Calu3 (cell line): Measurements from ENCODE around the gene MKNK1. TPM values are rescaled to one million over a fixed set of nuclear protein-coding genes. Genes with fewer than 3 reads are reported as not detected.

Experiments
- BruUV-seq: library from RNA; stranded (reverse); fragments of 400-500 nt; replicated peaks from 2 replicates; lab custom pipeline; 2021; lab: Mats Ljungman, UMichigan
- CTCF ChIA-PET: fragments of 300-600 bp; sonication (Branson Sonifier 250); formaldehyde crosslinking; loops from one replicate; lab custom pipeline; 2022; ENCODE audit warnings: antibody characterized with exemption; lab: Charles Lee
- DNase-seq: peaks from one replicate; pipeline ENCODE4 v3.0.0; 2022
- H3K27ac Mint-ChIP-seq: one replicate; pipeline ENCODE4 v1.8.0; 2022; ENCODE audit warnings: mixed read lengths; ENCODE audit not compliant: unreplicated experiment
- H3K27me3 Mint-ChIP-seq: one replicate; pipeline ENCODE4 v1.8.0; 2022; ENCODE audit warnings: mixed read lengths; ENCODE audit not compliant: unreplicated experiment
- H3K36me3 Mint-ChIP-seq: one replicate; pipeline ENCODE4 v1.8.0; 2022; ENCODE audit warnings: mild to moderate bottlenecking, moderate library complexity, mixed read lengths; ENCODE audit not compliant: insufficient read depth, unreplicated experiment
- H3K4me1 Mint-ChIP-seq: one replicate; pipeline ENCODE4 v1.8.0; 2022; ENCODE audit warnings: mild to moderate bottlenecking, low read depth, mixed read lengths; ENCODE audit not compliant: unreplicated experiment
- H3K4me3 Mint-ChIP-seq: one replicate; pipeline ENCODE4 v1.8.0; 2022; ENCODE audit warnings: mild to moderate bottlenecking, low read depth, moderate library complexity, mixed read lengths; ENCODE audit not compliant: unreplicated experiment
- H3K9me3 Mint-ChIP-seq: one replicate; pipeline ENCODE4 v1.8.0; 2022; ENCODE audit warnings: low read depth, mixed read lengths; ENCODE audit not compliant: unreplicated experiment
- intact Hi-C: fragments of 100-400 bp; cut with micrococcal nuclease; formaldehyde crosslinking; loops from one replicate; pipeline ENCODE4 v1.10.0; 2022; ENCODE audit not compliant: unreplicated experiment
- total RNA-seq: library from RNA; stranded (reverse); gene quantifications from 2 replicates; pipeline ENCODE4 v1.2.3, GENCODE V29; 2022
- TF ChIP-seq, protein P1 (sequence below): fragments of 200-600 bp; IDR thresholded peaks from one replicate; pipeline ENCODE4 v1.8.0; 2022; ENCODE audit warnings: antibody characterized with exemption; ENCODE audit not compliant: unreplicated experiment

The MKNK1 gene
- total RNA-seq, 1 experiment from 2014 or later, result 29.6 TPM

DNA sequence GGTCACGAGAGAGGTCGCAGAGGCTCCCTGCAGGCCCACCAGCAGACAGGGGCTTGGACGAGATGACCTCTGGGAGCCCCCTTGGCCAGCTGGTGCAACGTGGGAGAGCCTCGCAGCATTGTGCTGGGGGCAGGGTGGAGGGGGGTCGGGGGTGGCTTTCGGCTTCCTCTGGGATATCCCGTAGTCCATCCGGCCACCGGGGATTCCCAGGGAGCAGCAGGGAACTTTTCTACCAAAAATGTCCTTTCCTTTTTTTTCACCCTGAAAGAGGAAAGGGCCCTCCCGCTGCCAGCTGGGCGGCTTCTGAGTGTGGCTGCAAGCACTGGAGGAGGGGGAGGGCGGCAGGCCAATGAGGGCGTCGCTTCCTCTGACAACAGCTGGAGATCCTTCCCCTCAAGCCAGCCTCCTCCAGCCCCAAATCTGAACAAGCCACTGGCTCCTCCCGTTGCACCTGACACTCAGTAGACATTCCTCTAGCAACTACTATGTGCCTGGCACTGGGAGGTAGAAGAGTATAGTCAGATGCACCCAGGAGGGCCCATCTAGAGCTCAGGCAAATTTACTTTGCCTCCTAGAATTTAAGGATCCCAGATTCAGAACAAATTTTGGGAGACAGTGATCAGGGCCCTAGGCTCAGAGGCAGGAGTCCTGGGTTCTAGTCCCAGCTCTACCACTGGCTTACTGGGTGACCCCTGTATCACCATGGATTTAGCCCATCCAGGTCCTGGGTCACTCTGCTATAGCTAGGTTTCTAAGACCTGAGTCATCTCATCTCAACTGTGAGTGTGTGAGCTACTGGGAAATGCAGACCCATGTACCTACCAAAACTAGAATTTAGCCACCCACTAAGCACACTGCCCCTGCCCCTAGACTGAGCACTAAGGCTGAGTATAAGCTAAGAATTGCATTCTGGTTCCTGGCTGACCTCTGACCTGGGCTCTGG lies 9.9 kb upstream of the MKNK1 start:
- CTCF ChIA-PET, result interaction anchor here (1.7 kb wide), 1 partner anchor 10 kb away, joined by 10 read pairs; the partner anchor contains the start of gene MKNK1
- H3K27ac Mint-ChIP-seq, result no peak overlapping the region
- H3K4me1 Mint-ChIP-seq, result peaks cover 15% of the 10 kb centered on the region
- BruUV-seq, result no TSS peak
- peaks cover 14% of the 10 kb centered on the region for H3K36me3 Mint-ChIP-seq
- intact Hi-C loops, result no loop called here
- H3K27me3 Mint-ChIP-seq, result peaks cover 11% of the 10 kb centered on the region
- H3K9me3 Mint-ChIP-seq, result no peaks in the 10 kb centered on the region
- no peak overlapping the region for H3K4me3 Mint-ChIP-seq
- DNase-seq, result no peak
- TF ChIP-seq, protein P1, sequence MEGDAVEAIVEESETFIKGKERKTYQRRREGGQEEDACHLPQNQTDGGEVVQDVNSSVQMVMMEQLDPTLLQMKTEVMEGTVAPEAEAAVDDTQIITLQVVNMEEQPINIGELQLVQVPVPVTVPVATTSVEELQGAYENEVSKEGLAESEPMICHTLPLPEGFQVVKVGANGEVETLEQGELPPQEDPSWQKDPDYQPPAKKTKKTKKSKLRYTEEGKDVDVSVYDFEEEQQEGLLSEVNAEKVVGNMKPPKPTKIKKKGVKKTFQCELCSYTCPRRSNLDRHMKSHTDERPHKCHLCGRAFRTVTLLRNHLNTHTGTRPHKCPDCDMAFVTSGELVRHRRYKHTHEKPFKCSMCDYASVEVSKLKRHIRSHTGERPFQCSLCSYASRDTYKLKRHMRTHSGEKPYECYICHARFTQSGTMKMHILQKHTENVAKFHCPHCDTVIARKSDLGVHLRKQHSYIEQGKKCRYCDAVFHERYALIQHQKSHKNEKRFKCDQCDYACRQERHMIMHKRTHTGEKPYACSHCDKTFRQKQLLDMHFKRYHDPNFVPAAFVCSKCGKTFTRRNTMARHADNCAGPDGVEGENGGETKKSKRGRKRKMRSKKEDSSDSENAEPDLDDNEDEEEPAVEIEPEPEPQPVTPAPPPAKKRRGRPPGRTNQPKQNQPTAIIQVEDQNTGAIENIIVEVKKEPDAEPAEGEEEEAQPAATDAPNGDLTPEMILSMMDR, result no peak

DNA sequence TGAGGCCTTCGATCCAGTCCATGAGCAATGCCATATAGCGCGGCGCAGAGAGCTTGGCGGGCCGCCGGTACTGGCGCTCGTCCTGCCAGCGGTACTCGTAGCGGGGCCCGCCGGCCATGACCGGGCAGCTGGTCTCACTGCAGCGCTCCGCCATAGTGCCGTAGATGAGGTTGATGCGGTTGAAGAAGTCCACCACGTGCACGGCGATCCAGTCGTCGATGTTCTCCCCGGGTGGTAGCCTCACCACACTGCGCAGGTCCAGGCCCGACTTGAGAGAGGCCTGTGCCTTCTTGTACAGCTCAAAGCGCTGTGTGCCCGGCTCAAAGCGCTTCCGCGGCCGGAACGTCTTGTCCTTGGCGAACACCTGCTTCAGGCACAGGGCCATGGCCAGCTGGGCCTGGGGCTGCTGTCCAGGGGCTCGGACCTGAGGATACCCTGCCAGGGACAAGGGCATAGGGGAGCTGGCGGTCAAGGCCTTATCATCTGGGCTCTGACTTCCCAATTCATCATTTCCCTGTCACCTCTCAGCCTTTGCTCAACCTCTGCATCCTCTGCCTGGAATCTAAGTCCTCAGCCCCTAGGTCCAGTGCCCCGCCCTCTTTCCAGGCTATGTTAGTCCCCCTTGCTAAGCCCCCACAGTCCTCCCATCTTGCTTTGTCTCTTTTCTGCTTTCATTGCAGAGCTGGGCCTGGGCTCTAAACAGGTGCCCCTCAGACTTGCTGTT lies 9.0 kb upstream of the MKNK1 start:
- H3K4me1 Mint-ChIP-seq, result peaks cover 15% of the 10 kb centered on the region
- no peak overlapping the region for H3K4me3 Mint-ChIP-seq
- no peak overlapping the region for H3K27ac Mint-ChIP-seq
- H3K27me3 Mint-ChIP-seq, result peaks cover 3% of the 10 kb centered on the region
- CTCF ChIA-PET, result interaction anchor here (1.7 kb wide), 1 partner anchor 9 kb away, joined by 10 read pairs; the partner anchor contains the start of gene MKNK1
- TF ChIP-seq, protein P1, result no peak
- peaks cover 14% of the 10 kb centered on the region for H3K36me3 Mint-ChIP-seq
- no peak for DNase-seq
- no peaks in the 10 kb centered on the region for H3K9me3 Mint-ChIP-seq
- intact Hi-C loops, result no loop called here
- BruUV-seq, result no TSS peak

DNA sequence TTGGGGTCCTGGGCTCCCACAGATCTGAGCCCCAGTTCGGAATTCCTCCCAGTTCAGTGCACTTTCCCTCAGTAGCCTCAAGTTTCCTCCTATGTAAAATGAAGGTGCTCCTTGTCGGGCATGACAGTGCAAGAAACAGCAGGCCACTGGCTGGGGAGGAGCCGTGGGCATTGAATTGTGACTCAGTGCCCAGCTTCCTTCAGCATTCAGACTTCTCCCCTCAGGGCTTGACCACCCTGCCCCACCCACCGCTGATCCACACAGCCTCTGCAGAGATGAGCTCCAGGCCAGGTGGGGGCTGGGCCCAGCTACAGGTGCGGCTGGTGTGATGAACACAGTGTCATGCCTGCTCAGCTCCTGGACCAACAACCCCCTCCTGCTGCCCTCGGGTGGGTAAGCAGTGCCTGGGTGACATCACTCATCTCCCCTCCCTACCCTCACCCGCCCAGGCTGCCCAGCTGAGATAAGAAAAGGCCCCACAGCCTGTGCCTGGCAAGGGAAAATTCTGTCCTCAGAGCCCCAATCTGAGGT lies 7.7 kb upstream of the MKNK1 start:
- intact Hi-C loops, result no loop called here
- TF ChIP-seq, protein P1, result no peak
- Mint-ChIP-seq H3K4me1 (peaks cover 15% of the 10 kb centered on the region), H3K27me3 (no peaks in the 10 kb centered on the region), H3K4me3 (no peak overlapping the region), H3K36me3 (peaks cover 9% of the 10 kb centered on the region), H3K27ac (peak overlapping the region; percentile 66), H3K9me3 (no peaks in the 10 kb centered on the region)
- BruUV-seq, result no TSS peak
- peak; percentile 48 for DNase-seq
- CTCF ChIA-PET, result interaction anchor here (0.9 kb wide), 1 partner anchor 113 kb away, joined by 3 read pairs; no protein-coding TSS in a partner anchor

DNA sequence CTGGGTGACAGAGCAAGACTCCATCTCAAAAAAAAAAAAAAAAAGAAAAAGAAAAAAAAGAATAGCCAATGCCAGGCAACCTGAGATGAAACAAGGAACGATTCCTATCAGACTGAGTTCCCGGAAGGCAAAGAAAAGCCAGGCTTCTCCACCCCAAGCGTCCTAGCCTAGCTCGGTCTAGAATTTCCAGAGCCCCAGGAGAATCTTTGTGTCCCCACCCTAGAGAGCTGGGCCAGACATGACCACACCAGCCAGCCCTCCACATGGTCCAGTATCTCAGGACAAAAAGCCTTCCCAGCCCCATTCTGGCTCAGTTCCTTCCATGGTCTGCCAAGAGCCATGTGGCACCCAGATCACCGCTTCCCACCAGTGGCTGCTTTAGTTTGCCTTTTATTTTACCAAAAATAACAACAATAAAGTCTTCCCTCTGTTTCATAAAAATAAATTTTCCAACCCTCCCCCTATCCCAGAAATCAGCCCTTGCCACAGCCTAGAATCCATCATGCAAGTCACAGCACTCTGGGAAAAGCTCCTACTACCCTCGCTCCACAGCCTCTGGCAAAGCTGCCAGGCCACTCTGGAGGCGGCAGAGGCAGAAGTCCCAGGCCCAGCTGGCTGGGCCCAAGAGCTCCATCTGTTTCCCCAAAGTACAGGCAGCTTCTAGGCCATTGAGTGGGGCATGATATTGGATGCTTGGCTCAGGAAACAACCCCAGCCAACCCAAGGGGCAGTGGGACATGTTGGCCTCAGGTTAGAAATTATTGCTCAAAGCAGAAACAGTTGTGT lies 3.5 kb upstream of the MKNK1 start:
- CTCF ChIA-PET, result no interaction called here
- Mint-ChIP-seq H3K27ac (no peak overlapping the region), H3K27me3 (no peaks in the 10 kb centered on the region), H3K36me3 (peaks cover 18% of the 10 kb centered on the region), H3K9me3 (no peaks in the 10 kb centered on the region), H3K4me1 (no peaks in the 10 kb centered on the region), H3K4me3 (no peak overlapping the region)
- TF ChIP-seq, protein P1, result no peak
- no TSS peak for BruUV-seq
- DNase-seq, result no peak
- intact Hi-C loops, result no loop called here
